LHCN-M2 (cell line): ENCODE data around the gene ACKR2. TPM values are rescaled to one million over a fixed set of nuclear protein-coding genes. Genes with fewer than 3 reads are reported as not detected.

Experiments
- total RNA-seq: library from RNA; depleted of rRNA; stranded (reverse); fragments of >200 nt; gene quantifications from 2 replicates; pipeline ENCODE4 v1.2.3, GENCODE V29; 2014; rRNA removed

The ACKR2 gene
- total RNA-seq, 1 experiment from 2014 or later, result 0.11 TPM

Other genes with a start within 250 kb of the ACKR2 start
- 79.2 and 90.2 TPM in 2 replicates for gene SEC22C, start 227.5 kb upstream of the ACKR2 start, total RNA-seq
- 18.0 and 26.3 TPM in 2 replicates for gene SS18L2, start 218.6 kb upstream of the ACKR2 start, total RNA-seq
- 26.4 and 35.1 TPM in 2 replicates for gene NKTR, start 208.8 kb upstream of the ACKR2 start, total RNA-seq
- 28.9 and 33.2 TPM in 2 replicates for gene ZBTB47, start 155.7 kb upstream of the ACKR2 start, total RNA-seq
- gene KLHL40, start 123.9 kb upstream of the ACKR2 start, total RNA-seq, result 0.06 TPM in 1 of 2 replicates, not detected in the other
- not detected in 2 replicates for gene HHATL, start 106.6 kb upstream of the ACKR2 start, total RNA-seq
- gene CCDC13, start 36.2 kb upstream of the ACKR2 start, total RNA-seq, result 0.57 and 0.77 TPM in 2 replicates
- gene HIGD1A, start 5.0 kb upstream of the ACKR2 start, total RNA-seq, result 185 and 201 TPM in 2 replicates
- gene CYP8B1, start 66.4 kb downstream of the ACKR2 start, total RNA-seq, result not detected in 2 replicates
- gene ZNF662, start 96.7 kb downstream of the ACKR2 start, total RNA-seq, result 1.3 and 1.4 TPM in 2 replicates
- gene GASK1A, start 169.9 kb downstream of the ACKR2 start, total RNA-seq, result not detected in 2 replicates